ENCODE measurements around the gene CDC42BPA. TPM values are rescaled to one million over a fixed set of nuclear protein-coding genes. Genes with fewer than 3 reads are reported as not detected.

Gene CDC42BPA
- total RNA-seq, 1 experiment from 2014 or later = 30.1 TPM

- 0 out of 7 replicates have a peak overlapping the region, but pooled peaks of 1 of the 3 experiments have one; percentile 14 for H3K27ac Mint-ChIP-seq
- no peak overlapping the region for H3K4me3 Mint-ChIP-seq
Measured at GRCh38 chr1:226954337-226954736, 364.0 kb downstream of the CDC42BPA start.

More at GRCh38 chr1:226954337-226954736, 364.0 kb downstream of the CDC42BPA start:
- peaks cover 11 to 18% of the 10 kb centered on the region in 2 experiments for H3K4me1 Mint-ChIP-seq
- H3K79me2 ChIP-seq (ENCODE audit: insufficient read depth, low read length) = no peaks in the 10 kb centered on the region
- no peaks in the 10 kb centered on the region for H3K79me1 ChIP-seq (ENCODE audit: insufficient read depth, low read depth, low read length, poor library complexity, severe bottlenecking)
- no peak overlapping the region for H2BK5ac ChIP-seq (ENCODE audit: insufficient read length, low read length)
- H4K8ac ChIP-seq (replicated peaks; ENCODE audit: insufficient read length, low read depth, low read length) = no peak overlapping the region
- no peak overlapping the region for H4K91ac ChIP-seq (ENCODE audit: insufficient read length, low read depth, low read length)
- H3K4me1 ChIP-seq (ENCODE audit: insufficient read depth, low read length) = no peaks in the 10 kb centered on the region; the same call in 1 of the 2 replicates
- H2BK12ac ChIP-seq (ENCODE audit: insufficient read length, low read depth, low read length) = no peak overlapping the region
- no peaks in the 10 kb centered on the region for H3K23me2 ChIP-seq (ENCODE audit: insufficient read length, low read depth, low read length, poor library complexity, severe bottlenecking)
- no peak overlapping the region for H2BK15ac ChIP-seq (ENCODE audit: low read depth, low read length)
- no peak overlapping the region for H4K5ac ChIP-seq (ENCODE audit: insufficient read length, low read depth, low read length)
- no peak overlapping the region for H2AFZ ChIP-seq (ENCODE audit: low read length)
- H3K36me3 Mint-ChIP-seq (ENCODE audit: insufficient read depth in 1 of 3, low read depth in 3 of 3) = peaks cover 10 to 27% (median 16%) of the 10 kb centered on the region in 3 experiments
- no peak overlapping the region for H3T11ph ChIP-seq (ENCODE audit: low read length)
- H3K9ac ChIP-seq (ENCODE audit: extremely low read depth, insufficient read length, low read length) = no peak overlapping the region
- H3K4ac ChIP-seq (ENCODE audit: low read depth, low read length) = no peak overlapping the region
- no CpG with 5 or more reads among the region's 6 CpGs for WGBS (ENCODE audit: extremely low coverage, insufficient read length, low lambda C conversion rate)
- H4K20me1 ChIP-seq (ENCODE audit: control insufficient read depth, insufficient read depth, insufficient read length) = no peaks in the 10 kb centered on the region
- no peak overlapping the region for H3K4me2 ChIP-seq (ENCODE audit: insufficient read depth, insufficient read length, low read length)
- H2BK120ac ChIP-seq (ENCODE audit: low read depth, low read length, poor library complexity, severe bottlenecking) = no peak overlapping the region
- no peak overlapping the region for H2BK20ac ChIP-seq (ENCODE audit: low read depth, low read length, poor library complexity, severe bottlenecking)
- H2AK5ac ChIP-seq (ENCODE audit: insufficient read length, low read length) = no peak overlapping the region
- peaks cover 16 to 24% of the 10 kb centered on the region in 2 experiments for H3K9me3 Mint-ChIP-seq
- H3K27ac ChIP-seq (ENCODE audit: insufficient read length, low read depth, low read length) = no peak overlapping the region
- TF ChIP-seq CTCF (conservative IDR thresholded peaks at IDR 0.05) = no peak
- H3K23ac ChIP-seq (ENCODE audit: insufficient read length, low read depth, low read length) = no peak overlapping the region
- no peaks in the 10 kb centered on the region for H3K27me3 ChIP-seq (ENCODE audit: insufficient read depth, low read length)
- H3K27me3 Mint-ChIP-seq (ENCODE audit: low read depth) = peaks cover 2% of the 10 kb centered on the region; the same call in 1 of the 2 replicates
- H3K9me3 ChIP-seq (ENCODE audit: control insufficient read depth, low read depth, low read length) = no peaks in the 10 kb centered on the region
- DNase-seq = no peak
- H3K56ac ChIP-seq (ENCODE audit: insufficient read length, low read depth, low read length) = no peak overlapping the region
- no peak overlapping the region for H3K14ac ChIP-seq (ENCODE audit: insufficient read depth, low read length)
- no peak overlapping the region for H3K18ac ChIP-seq (ENCODE audit: insufficient read length, low read depth, low read length)

Data from H9 (cell line).